Measurements from ENCODE around the gene OR10H4. TPM values are rescaled to one million over a fixed set of nuclear protein-coding genes. Genes with fewer than 3 reads are reported as not detected.

OR10H4 gene
- polyA plus RNA-seq, 1 donor (not counting 4 experiments of a cell fraction or from before 2014, with no cell fraction given) = not detected

DNA sequence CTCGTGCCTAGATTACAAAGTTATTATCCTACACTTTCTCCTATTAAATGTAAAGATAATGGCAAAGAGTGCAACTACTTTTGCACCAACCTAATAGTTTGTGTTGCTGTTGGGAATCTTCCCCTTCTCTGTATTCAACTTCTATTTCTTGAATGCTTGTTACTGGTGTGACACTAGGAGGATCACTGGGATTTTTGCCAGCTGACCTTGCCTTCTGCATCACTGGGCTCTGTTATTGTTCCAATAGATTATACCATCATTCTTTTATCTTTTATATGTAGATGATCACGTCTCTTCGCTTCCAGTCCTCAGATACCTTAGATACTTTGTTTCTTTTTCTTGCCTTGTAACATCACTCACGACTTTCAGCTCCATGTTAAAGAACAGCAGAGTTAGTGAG is 3.5 kb upstream of the OR10H4 start:
- dilution Hi-C loops (cut with MboI; ENCODE audit: extremely low pct_ligation_motif_present, low sequenced_read_pairs) = no loop called here
- FAIRE-seq = no peak

DNA sequence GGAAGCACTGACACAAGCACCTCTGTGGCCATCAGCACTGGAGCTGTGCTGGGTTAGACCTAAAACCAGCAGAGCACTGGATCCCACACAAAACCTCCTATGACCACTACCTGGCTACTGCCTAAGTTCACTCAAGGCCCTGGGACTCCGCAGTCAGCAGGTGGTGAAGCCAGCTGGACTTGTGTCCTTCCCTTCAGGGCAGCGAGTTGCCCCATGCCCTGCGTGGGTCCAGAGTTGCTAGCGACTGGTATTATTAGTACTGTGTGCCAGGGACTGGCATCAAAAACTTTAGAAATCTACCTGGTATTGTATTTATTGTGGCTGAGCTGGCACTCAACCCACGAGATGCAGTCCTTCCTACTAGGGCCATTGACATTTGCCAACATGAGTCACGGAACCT is 6.0 kb downstream of the OR10H4 start:
- H3K4me3 ChIP-seq (ENCODE audit: control insufficient read depth in 2 of 3, extremely low read depth in 1 of 3, insufficient read depth in 2 of 3, low read depth in 1 of 3, low read length in 3 of 3) = no peak overlapping the region
- DNase-seq (ENCODE audit: low read depth, low spot score) (no peak), FAIRE-seq (no peak)
- H3K27me3 ChIP-seq (ENCODE audit: control insufficient read depth, extremely low read depth, insufficient read depth, low read length) = peaks cover 4% of the 10 kb centered on the region
- no peaks in the 10 kb centered on the region for H3K79me2 ChIP-seq (ENCODE audit: control insufficient read depth, insufficient read depth, low read length)
- H4K20me1 ChIP-seq (ENCODE audit: control insufficient read depth, extremely low read depth, insufficient read depth, low read length) = no peaks in the 10 kb centered on the region
- no peak overlapping the region for H2AFZ ChIP-seq (ENCODE audit: control insufficient read depth, low read length)
- H3K4me2 ChIP-seq (ENCODE audit: control insufficient read depth, extremely low read depth, insufficient read depth, low read depth, low read length) = no peak overlapping the region
- no peaks in the 10 kb centered on the region for H3K36me3 ChIP-seq (ENCODE audit: control insufficient read depth in 2 of 2, extremely low read depth in 1 of 2, insufficient read depth in 2 of 2, low read length in 2 of 2)
- H3K9me1 ChIP-seq (ENCODE audit: control insufficient read depth, extremely low read depth, insufficient read depth, low read length) = no peaks in the 10 kb centered on the region
- no peak overlapping the region for H3K27ac ChIP-seq (ENCODE audit: control insufficient read depth, insufficient read depth, low read length)
- TF ChIP-seq, protein P1, sequence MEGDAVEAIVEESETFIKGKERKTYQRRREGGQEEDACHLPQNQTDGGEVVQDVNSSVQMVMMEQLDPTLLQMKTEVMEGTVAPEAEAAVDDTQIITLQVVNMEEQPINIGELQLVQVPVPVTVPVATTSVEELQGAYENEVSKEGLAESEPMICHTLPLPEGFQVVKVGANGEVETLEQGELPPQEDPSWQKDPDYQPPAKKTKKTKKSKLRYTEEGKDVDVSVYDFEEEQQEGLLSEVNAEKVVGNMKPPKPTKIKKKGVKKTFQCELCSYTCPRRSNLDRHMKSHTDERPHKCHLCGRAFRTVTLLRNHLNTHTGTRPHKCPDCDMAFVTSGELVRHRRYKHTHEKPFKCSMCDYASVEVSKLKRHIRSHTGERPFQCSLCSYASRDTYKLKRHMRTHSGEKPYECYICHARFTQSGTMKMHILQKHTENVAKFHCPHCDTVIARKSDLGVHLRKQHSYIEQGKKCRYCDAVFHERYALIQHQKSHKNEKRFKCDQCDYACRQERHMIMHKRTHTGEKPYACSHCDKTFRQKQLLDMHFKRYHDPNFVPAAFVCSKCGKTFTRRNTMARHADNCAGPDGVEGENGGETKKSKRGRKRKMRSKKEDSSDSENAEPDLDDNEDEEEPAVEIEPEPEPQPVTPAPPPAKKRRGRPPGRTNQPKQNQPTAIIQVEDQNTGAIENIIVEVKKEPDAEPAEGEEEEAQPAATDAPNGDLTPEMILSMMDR (optimal IDR thresholded peaks at IDR 0.05 in 1 of 3, IDR thresholded peaks at IDR 0.05 in 1 of 3, conservative IDR thresholded peaks at IDR 0.05 in 1 of 3; ENCODE audit: extremely low read depth in 1 of 3, insufficient read depth in 2 of 3, low read length in 3 of 3) = no peak
- no peak for TF ChIP-seq EZH2 (IDR thresholded peaks at IDR 0.05; ENCODE audit: low read length)
- no peaks in the 10 kb centered on the region for H3K4me1 ChIP-seq (ENCODE audit: control insufficient read depth, extremely low read depth, insufficient read depth, low read length)
- H3K9me3 ChIP-seq (ENCODE audit: control insufficient read depth, low read depth, low read length) = no peaks in the 10 kb centered on the region
- H3K9ac ChIP-seq (ENCODE audit: control insufficient read depth, extremely low read depth, insufficient read depth, low read length) = no peak overlapping the region
- dilution Hi-C loops (cut with MboI; ENCODE audit: extremely low pct_ligation_motif_present, low sequenced_read_pairs) = no loop called here

More for the DNA sequence above, 3.5 kb upstream of the OR10H4 start:
- Histone ChIP-seq H3K4me1 (ENCODE audit: control insufficient read depth, extremely low read depth, insufficient read depth, low read length) (no peaks in the 10 kb centered on the region), H3K36me3 (ENCODE audit: control insufficient read depth in 2 of 2, extremely low read depth in 1 of 2, insufficient read depth in 2 of 2, low read length in 2 of 2) (no peaks in the 10 kb centered on the region), H3K79me2 (ENCODE audit: control insufficient read depth, insufficient read depth, low read length) (no peaks in the 10 kb centered on the region), H3K27ac (ENCODE audit: control insufficient read depth, insufficient read depth, low read length) (no peak overlapping the region), H3K9me3 (ENCODE audit: control insufficient read depth, low read depth, low read length) (peaks cover 3% of the 10 kb centered on the region), H3K4me2 (ENCODE audit: control insufficient read depth, extremely low read depth, insufficient read depth, low read depth, low read length) (no peak overlapping the region), H3K4me3 (ENCODE audit: control insufficient read depth in 2 of 3, extremely low read depth in 1 of 3, insufficient read depth in 2 of 3, low read depth in 1 of 3, low read length in 3 of 3) (no peak overlapping the region), H3K27me3 (ENCODE audit: control insufficient read depth, extremely low read depth, insufficient read depth, low read length) (peaks cover 3% of the 10 kb centered on the region), H4K20me1 (ENCODE audit: control insufficient read depth, extremely low read depth, insufficient read depth, low read length) (no peaks in the 10 kb centered on the region), H3K9ac (ENCODE audit: control insufficient read depth, extremely low read depth, insufficient read depth, low read length) (no peak overlapping the region), H2AFZ (ENCODE audit: control insufficient read depth, low read length) (no peak overlapping the region), H3K9me1 (ENCODE audit: control insufficient read depth, extremely low read depth, insufficient read depth, low read length) (no peaks in the 10 kb centered on the region)
- TF ChIP-seq, protein P1 (optimal IDR thresholded peaks at IDR 0.05 in 1 of 3, IDR thresholded peaks at IDR 0.05 in 1 of 3, conservative IDR thresholded peaks at IDR 0.05 in 1 of 3; ENCODE audit: extremely low read depth in 1 of 3, insufficient read depth in 2 of 3, low read length in 3 of 3) = no peak
- no peak for TF ChIP-seq EZH2 (IDR thresholded peaks at IDR 0.05; ENCODE audit: low read length)
- DNase-seq (ENCODE audit: low read depth, low spot score) = no peak

All from keratinocyte (primary cell).